HG02981 (cell line): ENCODE measurements around the gene OR52N4.
"Not testable (repeated sequence)": the region's sequence is repeated elsewhere in the genome, so short reads cannot be mapped to it uniquely, and the experiment has no call there.

Experiments used
- ATAC-seq: cut with Tn5 transposase; IDR thresholded peaks from one replicate; pipeline ENCODE4 v1.9.1; 2021; ENCODE audit warnings: mild to moderate bottlenecking, moderate library complexity; ENCODE audit not compliant: unreplicated experiment

OR52N4 gene

DNA sequence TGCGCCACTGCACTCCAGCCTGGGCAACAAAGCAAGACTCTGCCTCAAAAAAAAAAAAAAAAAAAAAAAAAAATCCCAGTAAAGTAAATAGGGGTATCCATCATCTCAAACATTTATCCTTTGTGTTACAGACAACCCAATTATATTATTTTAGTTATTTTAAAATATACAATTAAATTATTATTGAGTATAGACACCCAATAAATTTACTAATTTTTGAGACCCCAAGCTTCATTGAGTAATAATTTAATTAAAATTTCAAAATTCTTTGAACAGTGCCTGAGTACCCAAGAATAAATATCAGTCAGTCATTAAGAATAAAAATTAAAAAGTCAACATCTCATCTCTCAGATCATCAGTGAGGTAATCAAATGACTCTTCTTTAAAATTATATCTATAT is at the start of gene OR52N4:
TSS of gene OR52N4 (plus strand) at position 301 of the 400 bp plus-strand sequence. CDS start 498 bp downstream, outside the sequence.
- no peak for ATAC-seq

DNA sequence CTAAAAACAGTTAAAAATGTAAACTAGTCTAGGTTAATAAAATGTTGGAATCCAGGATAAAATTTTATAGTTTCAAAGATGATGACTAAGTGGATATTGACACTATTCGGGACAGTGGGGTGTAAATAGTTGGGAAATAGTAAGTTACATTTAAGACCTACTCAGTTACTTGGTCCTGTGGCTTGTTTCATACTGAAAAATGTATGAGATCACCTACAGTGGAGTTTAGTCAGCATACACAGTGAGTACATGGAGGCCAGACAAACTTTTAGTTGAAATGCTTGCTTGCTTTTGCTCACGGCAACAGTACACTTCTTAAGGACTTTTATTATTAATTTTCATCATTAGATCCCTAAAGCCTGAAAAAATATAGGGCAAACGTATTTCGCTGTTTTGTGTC is 48.4 kb upstream of the OR52N4 start:
- ATAC-seq: no peak

DNA sequence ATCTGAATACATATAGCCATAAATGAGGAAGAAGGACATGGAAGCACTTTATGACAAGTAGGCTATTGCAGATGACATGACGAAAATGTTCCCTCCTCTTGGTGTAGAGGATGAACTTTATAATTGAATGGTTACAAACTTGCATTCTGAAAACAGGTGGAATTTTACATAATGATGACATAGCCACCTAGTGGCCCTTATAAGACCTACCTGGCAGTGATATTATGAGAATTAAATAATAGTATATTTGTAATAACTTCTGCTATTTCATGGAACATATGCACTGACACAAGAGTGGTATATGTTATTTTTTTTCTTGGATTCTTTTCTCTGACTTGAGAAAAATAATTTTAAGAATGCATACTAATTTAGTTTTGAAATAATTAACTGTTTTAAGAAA is 41.5 kb upstream of the OR52N4 start:
- no peak for ATAC-seq

DNA sequence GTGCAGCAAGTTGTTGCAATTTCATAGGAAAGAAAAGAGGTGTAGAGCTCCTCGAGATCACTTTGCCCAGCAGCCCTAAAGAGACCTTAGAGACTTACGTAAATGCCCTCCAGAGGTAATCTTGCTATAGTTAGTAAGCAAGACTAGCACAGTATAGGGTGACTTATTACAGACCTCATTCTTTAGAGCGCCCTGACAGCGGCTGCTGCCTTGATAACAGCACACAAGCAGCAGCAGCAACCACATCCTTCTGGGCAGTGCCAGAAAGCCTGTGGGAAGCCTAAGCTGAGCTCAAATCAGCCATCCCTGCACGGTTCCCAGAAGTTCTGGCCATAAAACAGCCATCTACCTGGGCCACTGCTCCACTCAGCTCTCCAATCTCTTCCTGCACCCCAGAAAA is 40.3 kb upstream of the OR52N4 start:
- no peak for ATAC-seq

DNA sequence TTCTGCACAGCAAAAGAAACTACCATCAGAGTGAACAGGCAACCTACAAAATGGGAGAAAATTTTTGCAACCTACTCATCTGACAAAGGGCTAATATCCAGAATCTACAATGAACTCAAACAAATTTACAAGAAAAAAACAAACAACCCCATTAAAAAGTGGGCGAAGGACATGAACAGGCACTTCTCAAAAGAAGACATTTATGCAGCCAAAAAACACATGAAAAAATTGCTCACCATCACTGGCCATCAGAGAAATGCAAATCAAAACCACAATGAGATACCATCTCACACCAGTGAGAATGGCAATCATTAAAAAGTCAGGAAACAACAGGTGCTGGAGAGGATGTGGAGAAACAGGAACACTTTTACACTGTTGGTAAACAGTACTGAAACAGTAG is 37.5 kb upstream of the OR52N4 start:
- ATAC-seq: not testable (repeated sequence)

DNA sequence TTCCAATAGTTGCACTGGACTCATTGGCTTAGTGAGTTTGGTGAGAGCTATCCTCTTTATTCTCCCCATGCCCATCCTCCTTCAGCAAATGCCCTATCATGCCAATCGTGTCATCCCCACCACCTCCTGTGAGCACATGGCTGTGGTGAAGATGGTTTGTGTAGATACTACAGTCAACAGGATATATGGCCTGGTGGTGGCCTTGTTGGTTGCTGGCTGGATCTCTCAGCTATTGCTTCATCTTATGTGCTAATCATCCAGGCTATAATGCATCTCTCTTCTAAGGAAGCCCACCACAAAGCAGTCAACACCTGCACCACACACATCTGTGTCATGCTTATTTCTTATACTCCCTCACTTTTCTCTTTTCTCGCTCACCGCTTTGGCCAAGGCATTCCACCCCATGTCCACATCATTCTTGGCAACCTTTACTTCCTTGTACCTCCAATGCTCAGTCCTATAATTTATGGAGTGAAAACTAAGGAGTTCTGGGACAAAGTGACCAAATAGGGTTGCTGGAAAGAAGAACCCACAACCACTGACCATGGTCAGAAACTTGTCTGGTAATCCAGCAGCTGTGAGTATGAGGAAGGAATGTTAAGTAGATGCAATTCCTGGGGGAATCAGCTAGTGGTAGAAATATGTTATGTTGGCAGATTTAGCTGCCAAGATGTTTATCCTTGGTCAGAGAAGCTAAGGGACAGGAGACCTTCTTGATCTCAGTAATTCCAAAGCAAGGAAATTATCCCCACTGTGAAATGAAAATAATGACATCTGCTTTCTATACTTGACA is 34.1 kb upstream of the OR52N4 start:
- no peak for ATAC-seq

DNA sequence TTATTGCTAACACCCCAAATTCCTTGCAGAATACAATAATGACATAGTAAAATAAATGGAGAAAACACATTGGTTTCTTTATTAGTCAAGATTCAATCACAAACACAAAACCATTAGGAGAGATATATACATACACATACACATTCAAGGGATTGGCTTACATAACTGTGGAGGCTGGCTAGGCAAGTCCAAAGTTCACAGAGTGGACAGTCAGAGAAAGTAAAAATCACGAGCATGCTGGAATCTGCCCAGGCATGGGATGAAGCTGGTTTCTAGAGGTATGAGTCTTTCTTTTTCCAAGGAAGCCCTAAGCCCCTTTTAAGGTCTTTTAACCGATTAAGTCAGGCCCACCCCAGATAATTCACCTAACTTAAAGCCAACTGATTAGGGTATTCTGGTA is 31.4 kb upstream of the OR52N4 start:
- ATAC-seq: no peak

DNA sequence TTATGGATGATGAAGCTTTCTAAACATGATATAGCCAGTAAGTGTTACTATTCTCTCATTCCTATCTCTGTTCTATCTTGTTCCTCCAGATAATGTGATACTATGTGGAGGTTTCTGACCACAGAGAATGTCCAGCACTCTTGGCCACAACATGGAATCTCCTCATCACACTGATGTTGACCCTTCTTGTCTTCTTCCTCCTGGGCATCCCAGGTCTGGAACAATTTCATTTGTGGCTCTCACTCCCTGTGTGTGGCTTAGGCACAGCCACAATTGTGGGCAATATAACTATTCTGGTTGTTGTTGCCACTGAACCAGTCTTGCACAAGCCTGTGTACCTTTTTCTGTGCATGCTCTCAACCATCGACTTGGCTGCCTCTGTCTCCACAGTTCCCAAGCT is 27.7 kb upstream of the OR52N4 start:
- ATAC-seq: no peak

DNA sequence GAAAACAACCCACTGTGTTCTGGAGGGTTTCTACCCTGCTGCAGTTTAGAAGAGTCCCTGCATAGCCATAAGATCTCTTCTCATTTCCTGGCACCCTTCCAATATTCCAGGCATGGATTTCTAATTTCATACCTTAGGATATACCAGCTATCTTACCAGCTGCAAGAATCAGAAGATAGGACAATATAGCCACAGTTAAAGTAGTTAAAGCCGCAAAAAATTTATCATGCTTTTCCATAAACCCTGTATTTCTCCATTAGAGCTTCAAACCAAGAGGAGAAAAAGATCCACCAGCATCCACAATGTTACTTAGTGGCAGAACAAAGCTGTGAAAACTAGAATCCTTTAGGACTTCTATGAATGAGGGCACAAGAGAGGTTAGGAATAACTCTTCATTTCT is 26.4 kb upstream of the OR52N4 start:
- ATAC-seq: no peak

DNA sequence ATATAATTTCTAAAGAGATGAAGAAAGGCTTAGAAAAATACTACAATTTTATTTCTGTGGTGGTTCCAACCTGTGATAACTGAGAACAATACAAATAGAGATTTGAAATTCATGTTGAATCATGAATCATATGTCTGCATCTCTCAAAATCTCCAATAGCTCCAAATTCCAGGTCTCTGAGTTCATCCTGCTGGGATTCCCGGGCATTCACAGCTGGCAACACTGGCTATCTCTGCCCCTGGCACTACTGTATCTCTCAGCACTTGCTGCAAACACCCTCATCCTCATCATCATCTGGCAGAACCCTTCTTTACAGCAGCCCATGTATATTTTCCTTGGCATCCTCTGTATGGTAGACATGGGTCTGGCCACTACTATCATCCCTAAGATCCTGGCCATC is 17.6 kb upstream of the OR52N4 start, which contains the start of gene OR56B1:
TSS of gene OR56B1 (plus strand) at position 53 of the 400 bp plus-strand sequence. CDS start at position 122, 69 bp downstream.
- no peak for ATAC-seq

DNA sequence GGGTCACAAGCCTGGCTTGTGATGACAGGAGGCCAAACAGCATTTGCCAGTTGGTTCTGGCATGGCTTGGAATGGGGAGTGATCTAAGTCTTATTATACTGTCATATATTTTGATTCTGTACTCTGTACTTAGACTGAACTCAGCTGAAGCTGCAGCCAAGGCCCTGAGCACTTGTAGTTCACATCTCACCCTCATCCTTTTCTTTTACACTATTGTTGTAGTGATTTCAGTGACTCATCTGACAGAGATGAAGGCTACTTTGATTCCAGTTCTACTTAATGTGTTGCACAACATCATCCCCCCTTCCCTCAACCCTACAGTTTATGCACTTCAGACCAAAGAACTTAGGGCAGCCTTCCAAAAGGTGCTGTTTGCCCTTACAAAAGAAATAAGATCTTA is 17.0 kb upstream of the OR52N4 start:
- ATAC-seq: no peak

DNA sequence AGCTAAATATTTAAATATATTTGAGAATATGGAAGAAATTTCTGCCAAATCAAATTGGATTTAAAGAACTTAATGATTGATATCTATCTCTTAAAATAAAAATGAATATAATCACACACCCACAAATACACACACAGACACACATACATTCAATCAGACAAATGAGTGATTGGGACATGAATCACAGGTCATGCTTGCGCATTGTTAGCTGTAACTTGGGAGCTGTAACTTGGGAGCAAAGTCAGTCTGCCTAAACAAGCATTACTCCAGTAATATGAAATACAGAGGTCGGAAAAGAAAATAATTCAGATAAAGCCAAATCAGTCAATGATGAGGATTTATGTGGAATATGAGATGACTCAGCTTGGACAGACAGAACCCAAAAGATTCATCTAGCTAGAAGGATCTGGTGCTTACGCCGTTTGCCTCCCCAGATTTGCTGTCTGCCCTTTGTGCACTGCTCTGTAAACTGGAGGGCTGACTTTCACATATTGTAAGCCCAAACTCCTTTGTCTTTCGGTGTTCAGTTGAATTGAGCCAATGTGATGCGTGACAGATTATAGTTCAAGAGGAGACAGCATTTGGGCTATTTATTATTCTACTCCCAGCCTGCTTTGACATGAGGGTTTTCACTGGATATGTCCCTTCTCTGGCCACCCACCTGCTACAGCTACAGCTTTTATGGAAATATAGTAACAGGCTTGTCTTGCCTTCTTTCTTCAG is 16.2 kb upstream of the OR52N4 start:
- ATAC-seq: no peak

DNA sequence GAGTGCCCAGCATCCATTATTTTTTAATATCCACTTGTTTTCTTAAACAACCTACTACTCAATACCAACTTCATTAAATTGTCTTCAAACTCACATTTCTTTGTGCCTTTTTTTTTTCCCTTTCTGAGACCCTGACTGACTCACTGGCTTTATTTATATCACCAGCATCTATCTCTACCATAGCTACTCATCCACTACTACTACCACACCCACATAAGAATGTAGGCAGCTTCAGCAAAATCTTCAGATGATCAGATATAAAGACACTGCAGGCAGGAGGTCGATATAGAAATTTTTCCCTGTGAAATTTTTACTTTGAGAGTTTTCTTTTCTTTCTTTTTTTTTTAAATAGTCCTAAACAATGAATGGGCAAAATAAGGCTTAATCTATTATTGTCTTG is 15.6 kb upstream of the OR52N4 start:
- no peak for ATAC-seq

DNA sequence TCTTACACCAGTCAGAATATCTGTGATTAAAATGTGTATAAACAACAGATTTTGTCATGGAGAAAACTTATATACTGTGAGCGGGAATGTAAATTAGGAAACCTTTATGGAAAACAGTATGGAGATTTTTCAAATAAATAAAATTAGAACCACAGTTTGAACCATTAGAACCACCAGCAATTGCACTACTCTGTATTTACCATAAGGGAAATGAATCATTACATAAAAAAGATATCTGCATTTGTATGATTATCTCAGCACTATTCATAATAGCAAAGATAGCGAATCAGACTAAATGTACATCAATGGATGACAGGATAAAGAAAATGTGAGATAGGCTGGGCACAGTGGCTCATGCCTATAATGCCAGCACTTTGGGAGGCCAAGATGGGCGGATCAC is 7.4 kb upstream of the OR52N4 start:
- ATAC-seq: no peak

DNA sequence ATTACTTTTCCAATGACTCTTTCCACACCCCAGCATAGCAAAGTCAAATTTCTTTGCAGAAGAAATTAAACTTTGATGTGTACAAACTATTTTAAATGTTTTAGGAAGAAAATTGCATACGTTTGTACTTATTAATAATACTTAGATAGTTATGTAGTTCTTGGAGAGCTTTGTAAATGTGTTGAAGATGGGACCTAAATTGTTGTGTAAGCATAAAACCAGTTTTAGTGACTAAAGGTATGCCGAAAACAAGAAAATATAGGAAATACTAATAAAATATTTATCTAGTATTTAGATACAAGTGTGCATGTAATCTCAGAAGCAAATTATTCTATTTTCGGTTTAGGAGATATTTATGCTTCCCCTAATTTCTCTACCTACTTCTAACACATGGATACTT is 4.2 kb upstream of the OR52N4 start:
- ATAC-seq: no peak

DNA sequence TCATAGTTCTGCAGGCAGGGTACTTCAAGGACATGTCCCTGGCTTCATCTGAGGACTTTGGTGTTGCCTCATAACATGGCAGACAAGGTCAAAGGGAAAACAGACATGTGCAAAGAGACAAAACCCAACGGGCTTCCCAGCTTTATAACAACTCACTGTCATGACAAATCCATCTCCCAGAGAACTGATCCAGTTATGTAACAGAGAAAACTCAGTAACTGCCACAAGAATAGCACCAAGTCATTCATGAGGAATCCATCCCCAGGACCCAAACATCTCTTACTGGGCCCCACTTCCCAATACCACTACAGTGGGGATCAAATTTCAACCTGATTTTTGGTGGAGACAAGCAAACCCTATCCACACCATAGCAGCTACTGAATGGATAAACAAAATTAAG is 13.0 kb downstream of the OR52N4 start:
- no peak for ATAC-seq

DNA sequence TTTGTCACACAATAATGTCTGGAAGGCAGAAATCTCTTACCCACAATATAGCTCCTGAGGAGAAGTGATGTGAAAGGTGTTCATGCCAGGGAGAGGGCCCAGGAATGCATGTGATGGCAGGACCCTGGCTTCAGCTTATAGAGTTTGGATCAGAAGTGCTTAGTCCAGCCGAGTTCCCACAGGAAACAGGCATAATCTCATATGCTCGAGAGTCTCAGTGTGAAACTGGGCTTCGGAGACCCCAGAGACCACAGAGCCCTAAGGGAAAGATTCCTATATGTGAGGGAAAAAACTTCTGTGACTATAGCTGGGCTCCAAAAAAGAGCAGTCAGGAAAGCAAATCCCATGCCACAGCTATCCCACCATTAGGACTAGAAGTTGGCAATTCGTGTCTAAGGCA is 29.2 kb downstream of the OR52N4 start, which contains the start of gene OR52N5:
TSS of gene OR52N5 (minus strand) at position 101 of the 400 bp plus-strand sequence. CDS start 4,721 bp downstream, outside the sequence.
- ATAC-seq: no peak

DNA sequence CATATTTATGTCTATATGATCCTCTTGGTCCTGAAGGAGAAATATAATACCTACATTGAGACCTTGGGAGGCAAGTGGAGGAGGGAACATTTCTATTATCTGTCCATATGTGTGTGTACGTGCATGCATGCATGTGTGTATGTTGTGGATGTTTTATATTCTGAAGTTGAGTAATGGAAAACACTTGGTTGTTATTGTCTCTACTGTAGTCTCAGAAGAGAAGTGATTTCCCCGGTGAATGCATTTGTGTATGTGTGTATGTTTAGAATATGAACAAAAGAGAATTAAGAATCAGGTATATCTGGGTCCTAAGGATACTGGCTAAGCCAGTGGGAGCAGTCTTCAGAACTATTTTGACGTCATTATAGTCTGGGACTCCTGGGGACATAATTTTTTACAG is 37.1 kb downstream of the OR52N4 start, which contains the start of gene OR52N1:
TSS of gene OR52N1 (minus strand) at position 101 of the 400 bp plus-strand sequence. CDS start 2,449 bp downstream, outside the sequence.
- ATAC-seq: no peak

DNA sequence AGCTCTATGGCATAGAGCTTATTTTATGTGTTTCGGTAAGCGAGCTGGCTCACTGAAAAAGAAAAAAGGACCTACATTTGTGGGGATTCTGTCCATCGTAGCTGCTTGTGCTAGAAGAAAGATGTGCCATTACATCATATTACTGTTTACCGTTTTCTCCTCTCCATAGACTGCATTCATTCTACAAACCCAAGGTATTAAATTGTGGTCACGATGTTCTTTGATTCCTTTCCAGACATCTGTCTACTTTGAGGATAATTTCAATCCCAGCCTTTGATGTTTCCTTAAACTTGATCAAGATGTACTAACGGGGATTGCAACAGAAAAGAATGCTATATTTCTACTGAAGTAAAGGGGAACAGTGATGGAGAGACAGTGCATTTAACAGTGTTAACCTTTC is 42.5 kb downstream of the OR52N4 start:
- no peak for ATAC-seq

DNA sequence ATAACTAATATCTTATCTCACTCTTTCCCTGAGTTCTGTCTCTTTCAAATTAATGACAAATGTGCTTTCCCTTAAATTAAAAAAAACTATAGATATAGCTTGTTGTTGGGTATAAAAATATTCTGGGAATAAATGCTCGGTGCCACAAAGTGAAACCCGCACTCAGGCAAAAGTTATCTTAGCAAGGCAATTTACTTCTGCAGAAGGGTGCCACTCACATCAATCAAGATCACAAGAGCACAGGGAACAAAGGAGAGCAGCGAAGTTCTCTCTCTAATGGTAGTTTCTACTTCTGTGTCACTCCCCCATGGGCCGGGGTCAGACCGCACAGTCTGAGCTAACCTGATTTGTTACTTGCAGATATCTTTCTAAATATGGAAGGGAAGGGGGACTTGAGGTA is 49.9 kb downstream of the OR52N4 start:
- no peak for ATAC-seq
